Stimulated activated CD8-positive, alpha-beta memory T cell treated with anti-CD3 and anti-CD28 coated beads, Interleukin-15, amount 100 ng/mL, for 24 hours (primary cell): ENCODE data around the gene RTP3.
"Not testable (repeated sequence)": the region's sequence is repeated elsewhere in the genome, so short reads cannot be mapped to it uniquely, and the experiment has no call there.

Experiments
- DNase-seq: peaks from one replicate; pipeline ENCODE4 v3.0.0-alpha.2; 2020; ENCODE audit warnings: low read depth

Gene RTP3

DNA sequence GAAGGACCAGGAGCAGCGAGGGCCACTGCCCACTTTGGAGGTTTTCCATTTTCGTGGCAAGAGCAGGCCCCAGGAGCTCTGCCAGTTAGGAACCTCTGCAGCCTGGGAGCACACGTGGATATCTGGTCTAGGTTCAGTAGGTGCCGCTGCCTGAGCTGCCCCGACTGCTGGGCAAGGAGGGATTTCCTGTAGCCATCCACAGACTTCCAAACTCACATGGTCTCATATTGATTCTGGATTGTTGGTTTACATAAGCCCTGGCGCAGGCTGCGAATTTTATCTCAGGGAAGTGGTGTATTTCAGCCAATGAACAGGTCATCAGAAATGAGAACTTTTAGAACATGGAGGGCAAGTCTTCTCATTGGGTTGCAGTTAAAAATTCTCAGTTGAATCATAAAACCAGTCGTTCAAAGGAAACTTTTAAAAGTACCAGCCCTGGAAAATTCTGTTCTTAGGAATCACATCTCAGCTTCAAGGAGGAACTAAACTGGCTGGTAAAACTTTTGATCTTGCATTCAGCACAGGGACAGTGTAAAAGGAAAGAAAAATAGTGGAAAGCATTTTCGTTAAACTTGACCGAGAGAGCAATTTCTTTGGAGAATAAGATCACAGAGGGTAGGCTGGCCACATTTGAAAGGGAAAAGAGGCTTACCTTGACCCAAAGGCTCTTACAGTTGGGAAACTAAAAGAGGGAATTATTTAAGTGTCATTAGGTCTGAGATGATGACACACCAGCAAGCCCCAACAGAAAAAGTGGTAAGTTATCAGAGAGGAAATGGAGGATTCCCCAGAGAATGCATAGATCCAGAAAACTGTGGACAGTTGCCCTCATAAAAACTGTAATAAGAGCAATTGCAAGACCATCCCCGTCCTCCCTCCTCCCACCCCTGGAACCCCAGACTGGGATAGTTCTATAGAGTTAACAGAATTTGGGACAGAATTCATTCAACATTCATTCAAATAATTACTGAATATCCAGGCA is 6.4 kb upstream of the RTP3 start:
- no peak for DNase-seq

DNA sequence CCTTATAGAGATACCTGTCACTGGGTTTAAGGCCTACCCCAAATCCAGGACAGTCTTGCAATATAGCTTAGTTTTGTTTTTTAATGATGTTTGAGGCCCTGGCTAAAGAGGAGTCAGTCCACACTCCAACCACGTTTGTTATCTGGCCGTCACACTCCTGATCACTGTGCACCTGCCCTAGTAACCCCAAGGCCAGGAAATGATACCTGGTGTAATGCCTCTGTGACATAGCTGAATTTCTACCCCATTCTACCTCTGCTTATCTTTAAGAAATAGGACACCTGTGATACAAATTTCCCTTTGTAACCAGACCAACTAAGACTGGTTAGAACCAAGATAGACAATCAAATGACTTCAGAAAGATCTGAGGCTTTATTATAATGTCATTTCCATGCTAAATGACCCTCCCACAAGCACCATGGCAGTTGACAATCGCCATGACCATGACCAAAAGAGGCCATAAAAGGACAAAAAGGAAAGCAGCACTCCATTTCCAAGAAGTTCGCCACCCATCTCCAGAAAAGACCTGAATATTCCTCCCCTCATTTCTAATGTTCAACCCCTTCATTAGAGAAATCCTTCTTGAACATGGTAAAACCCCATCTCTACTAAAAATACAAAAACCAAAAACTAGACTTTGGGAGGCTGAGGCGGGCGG is 4.8 kb upstream of the RTP3 start:
- no peak for DNase-seq

DNA sequence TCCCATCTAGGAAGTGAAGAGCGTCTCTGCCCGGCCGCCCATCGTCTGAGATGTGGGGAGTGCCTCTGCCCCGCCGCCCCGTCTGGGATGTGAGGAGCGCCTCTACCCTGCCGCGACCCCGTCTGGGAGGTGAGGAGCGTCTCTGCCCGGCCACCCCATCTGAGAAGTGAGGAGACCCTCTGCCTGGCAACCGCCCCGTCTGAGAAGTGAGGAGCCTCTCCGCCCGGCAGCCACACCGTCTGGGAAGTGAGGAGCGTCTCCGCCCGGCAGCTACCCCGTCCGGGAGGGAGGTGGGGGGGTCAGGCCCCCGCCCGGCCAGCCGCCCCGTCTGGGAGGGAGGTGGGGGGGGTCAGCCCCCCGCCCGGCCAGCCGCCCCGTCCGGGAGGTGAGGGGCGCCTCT is 3.3 kb upstream of the RTP3 start:
- DNase-seq = not testable (repeated sequence)

- no peak for DNase-seq
Measured at GRCh38 chr3:46495901-46496456, 1.8 kb upstream of the RTP3 start.

GRCh38 chr3:46496746-46497555 is 825 bp upstream of the RTP3 start:
- DNase-seq = no peak

DNA sequence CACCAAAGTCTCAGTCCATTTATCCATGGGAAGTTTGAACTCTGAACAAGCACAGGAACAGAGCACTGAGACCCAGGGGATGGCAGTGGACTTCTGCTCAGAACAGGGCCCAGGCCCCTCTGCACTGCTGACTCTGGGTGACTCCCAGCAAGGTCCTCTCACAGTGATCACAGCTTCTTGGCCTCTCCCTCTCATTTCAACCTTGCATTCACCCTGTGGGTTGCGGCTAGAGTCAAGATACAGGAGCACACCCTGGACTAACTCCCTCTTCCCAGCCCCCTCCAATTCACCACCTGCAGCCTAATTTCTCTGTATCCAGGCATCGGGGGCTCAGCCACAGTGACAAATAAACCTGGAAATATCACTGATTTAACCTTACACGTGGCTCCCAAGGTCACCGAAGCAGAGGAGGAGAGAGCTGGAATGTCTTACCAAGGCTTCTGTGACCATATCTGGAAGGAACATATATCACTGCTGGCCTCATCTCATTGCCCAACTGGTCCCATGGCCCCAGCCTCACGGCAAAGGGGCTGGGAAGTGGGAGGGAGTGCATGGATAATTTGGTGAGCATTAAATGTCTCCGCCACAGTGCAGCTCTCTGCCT is 1.2 kb downstream of the RTP3 start:
- no peak for DNase-seq

DNA sequence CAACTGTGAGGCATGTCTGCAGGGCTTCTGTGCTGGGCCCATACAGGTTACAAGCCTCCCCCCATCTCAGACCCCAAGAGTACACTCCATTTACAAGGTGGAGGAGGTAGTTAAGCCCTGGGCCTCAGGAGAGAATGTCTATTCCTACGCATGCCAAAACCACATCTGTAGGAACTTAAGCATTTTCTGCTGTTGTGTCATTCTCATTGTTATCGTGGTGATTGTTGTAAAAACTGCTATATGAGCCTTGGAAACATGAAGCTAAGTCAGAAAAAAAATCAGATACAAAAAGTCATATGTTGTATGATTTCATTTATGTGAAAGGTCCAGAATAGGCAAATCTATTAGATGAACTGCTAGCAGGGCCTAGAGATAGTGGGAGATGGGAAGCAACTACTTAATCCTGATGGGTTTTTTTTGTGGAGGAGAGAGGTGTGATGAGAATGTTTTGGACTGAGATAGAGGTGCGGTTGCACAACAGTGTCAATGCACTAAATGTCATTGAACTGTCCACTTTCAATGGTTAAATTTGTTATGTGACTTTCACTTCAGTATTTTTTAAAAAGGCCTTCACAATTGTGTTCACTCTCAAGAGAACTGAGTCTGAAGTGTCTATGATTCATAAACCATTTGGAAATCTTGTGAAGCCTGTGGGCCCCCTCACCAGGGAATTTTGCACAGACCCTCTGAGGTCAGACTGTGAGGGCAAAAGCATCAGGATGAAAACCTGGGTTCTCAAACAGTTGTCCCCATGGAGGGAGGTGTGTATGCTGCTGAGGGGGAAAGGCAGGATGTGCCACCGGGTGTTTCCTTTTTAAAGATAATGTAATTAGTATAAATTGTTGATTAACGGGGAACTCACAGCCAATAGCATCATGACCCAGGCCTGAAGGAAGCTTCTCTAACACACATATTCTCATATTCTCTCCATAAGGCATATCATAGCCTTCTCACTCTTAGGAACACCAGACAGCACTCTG is 3.2 kb downstream of the RTP3 start:
- no peak for DNase-seq

- DNase-seq = no peak
Measured at GRCh38 chr3:46501702-46502101, 3.9 kb downstream of the RTP3 start.

- no peak for DNase-seq
Measured at GRCh38 chr3:46503200-46503874, 5.6 kb downstream of the RTP3 start.

DNA sequence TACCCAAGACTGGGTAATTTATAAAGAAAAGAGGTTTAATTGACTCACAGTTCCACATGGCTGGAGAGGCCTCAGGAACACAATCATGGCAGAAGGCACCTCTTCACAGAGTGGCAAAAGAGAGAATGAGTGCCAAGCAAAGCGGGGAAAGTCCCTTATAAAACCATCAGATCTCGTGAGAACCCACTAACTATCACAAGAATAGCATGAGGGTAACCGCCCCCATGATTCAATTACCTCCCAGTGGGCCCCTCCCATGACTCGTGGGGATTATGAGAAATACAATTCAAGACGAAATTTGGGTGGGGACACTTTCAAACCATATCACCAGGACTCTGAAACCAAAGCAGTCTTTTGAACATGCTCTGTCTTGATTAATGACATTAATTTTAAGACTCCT is 7.0 kb downstream of the RTP3 start:
- DNase-seq = no peak

GRCh38 chr3:46505953-46506352 is 8.2 kb downstream of the RTP3 start:
- no peak for DNase-seq

DNA sequence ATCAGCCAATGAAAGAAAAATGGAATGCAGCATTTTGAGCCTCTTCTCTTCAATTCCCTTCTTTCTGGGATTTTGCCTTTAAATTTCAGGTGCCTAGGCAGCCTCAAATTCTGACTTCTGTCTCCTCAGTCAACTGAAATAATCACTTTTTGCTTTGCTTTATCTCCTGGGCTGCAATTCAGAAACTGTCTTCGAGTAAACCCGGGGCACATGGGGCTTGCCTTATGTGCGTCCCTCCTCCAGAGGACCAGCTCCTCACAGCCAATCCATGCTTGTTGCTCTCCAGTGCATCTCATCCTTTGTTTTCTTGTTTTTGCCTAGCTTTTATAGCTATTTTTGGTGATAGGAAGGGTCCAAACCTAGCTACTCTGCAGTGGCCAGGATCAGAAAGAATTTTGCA is 8.8 kb downstream of the RTP3 start:
- DNase-seq = no peak

DNA sequence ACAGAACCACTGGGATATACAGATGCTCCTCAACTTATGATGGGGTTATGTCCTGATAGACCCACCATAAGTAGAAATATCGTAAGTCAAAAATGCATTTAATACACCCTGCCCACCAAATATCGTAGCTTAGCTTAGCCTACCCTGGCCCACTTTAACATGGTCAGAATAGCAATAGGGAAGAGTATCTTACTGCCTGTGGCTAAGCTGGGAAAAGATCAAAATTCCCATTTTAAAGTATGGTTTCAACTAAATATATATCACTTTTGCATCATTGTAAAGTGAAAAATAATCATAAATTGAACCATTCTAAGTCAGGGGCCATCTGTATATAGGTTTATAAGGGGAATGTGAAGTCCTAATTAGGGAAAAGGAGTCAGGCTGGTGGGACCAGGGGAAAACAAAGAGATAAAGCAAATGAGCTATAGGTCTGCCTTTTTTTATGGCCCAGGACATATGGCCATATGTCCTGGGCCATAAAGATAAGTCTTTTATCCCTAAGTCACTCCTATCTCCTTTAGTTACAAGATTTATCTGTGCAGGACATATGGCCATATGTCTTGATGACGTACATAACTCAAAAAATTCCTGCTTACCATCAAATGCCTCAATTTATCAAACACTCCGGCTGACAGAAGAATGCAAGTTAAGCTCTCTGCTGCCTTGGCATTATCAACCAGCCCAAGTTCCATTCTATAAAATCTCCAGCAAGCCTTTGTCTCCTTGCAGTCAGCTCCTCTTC is 11.2 kb downstream of the RTP3 start:
- no peak for DNase-seq

DNA sequence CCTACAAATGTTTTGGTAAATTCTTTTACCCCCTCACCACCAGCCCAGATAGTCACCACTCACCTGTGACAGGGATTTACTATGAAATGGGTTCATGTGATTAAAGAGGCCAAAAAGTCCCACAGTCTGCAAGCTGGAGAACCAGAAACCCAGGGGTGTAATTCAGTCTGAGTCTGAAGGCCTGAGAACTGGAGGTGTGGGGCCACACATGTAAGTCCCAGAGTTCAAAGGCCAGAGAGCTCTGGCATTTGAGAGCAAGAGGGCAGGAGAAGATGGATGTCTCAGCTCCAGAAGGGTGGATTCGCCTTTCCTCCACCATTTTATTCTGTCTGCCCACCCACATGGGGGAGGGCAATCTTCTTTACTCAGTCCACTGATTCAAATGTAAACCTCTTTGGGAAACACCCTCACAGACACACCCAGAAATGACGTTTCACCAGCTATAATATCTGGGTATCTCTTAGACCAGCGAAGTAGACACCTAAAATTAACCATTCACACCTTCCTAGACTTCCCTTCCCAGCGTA is 11.9 kb downstream of the RTP3 start:
- DNase-seq = no peak

DNA sequence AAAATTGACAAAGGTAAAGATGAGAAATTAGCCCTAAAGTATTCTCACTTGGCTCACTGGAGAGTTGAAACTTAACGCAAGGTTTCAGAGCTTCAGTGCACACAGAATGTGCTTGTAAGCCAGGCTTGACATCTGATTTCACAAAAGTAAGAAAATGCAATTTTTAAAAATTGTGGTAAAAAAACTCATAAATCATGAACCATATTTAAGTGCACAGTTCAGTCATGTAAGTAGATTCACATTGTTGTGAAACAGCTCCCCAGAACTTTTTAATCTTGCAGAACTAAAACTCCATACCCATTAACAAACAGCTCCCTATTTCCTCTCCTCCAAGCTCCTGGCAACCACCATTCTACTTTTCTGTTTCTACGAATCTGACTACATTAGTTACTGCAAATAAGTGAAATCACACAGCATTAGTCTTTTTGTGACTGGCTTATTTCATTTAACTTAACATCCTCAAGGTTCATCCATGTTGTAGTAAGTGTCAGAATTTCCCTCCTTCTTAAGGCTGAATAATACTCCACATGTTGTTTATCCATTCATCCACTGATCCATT is 14.5 kb downstream of the RTP3 start:
- DNase-seq = no peak

DNA sequence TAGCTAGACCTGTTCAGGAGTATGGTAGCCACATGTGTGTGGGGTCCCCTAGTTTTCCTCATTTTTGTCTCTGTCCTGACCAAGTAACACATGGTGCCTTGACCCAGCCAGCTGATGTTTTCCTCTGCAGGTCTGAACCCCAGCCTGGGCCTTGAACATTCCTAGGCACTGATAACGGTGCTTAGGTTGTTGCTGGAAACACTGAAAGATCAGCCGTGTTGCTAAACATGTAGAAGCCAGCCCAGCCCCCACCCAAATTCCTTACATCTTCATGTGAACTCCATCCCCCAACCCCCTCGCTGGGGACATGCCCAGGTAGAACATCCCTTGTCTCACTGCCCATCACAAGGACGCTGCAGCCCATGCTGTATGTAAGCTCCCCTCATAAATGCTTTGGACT is 18.7 kb downstream of the RTP3 start:
- DNase-seq = no peak

GRCh38 chr3:46517016-46517783 is 19.4 kb downstream of the RTP3 start:
- no peak for DNase-seq

GRCh38 chr3:46517784-46518181 is 20.0 kb downstream of the RTP3 start:
- no peak for DNase-seq
